ENCODE data around the gene TP53AIP1. TPM values are rescaled to one million over a fixed set of nuclear protein-coding genes. Genes with fewer than 3 reads are reported as not detected.

Gene TP53AIP1
- total and polyA plus RNA-seq, 10 of the 15 experiments (the other 5 are each of a cell fraction or from before 2014, with no cell fraction given) = 0.01 TPM; not detected in 9

DNA sequence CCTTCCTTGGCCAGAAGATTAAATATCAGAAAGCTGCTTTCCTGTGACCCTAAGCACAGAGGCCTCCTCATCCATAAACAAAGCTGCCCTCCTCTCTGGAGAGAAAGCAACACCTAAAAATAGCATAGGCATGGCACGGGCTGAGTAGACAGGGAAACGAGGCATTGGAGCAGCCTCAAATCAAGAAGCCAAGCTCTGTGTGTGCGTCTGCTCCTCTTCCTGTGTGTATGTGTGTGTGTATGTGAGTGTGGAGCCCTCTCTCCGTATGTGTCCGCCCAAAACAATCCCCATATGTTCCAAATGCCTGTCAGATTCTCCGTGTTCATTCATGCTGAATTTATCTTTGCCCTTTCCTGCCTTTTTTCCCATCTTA, 27.5 kb downstream of the TP53AIP1 start:
- H3K27ac ChIP-seq (ENCODE audit: control insufficient read depth, insufficient read depth) = no peak overlapping the region
- no peak for DNase-seq (ENCODE audit: low read depth, low spot score)
- no peak for FAIRE-seq
- no peak for ATAC-seq
- H3K4me1 ChIP-seq (ENCODE audit: control insufficient read depth, insufficient read depth, low read length) = no peaks in the 10 kb centered on the region
- in situ Hi-C loops (cut with MboI) (no loop called here), intact Hi-C loops (cut with micrococcal nuclease; ENCODE audit: unreplicated experiment) (no loop called here)
- H2AFZ ChIP-seq (ENCODE audit: control insufficient read depth, low read depth, low read length) = no peak overlapping the region
- H3K4me2 ChIP-seq (ENCODE audit: control insufficient read depth, insufficient read depth) = no peak overlapping the region
- peaks cover 0 to 3% of the 10 kb centered on the region in 2 experiments; a peak in 3 of 4 replicates for H3K27me3 ChIP-seq (replicated peaks in 1 of 2; ENCODE audit: control insufficient read depth in 2 of 2, insufficient read depth in 2 of 2, low read length in 1 of 2)
- POLR2A ChIA-PET = interaction anchor here (0.5 kb wide), 1 partner anchor 627 kb away, joined by 3 read pairs; no protein-coding TSS in a partner anchor
- RAD21 ChIA-PET (ENCODE audit: unreplicated experiment) = no interaction called here
- 25% methylated on average over 6 of the region's 6 CpGs for WGBS (ENCODE audit: insufficient coverage, insufficient replicate concordance, low lambda C conversion rate, missing lambda C conversion rate)
- H3K79me2 ChIP-seq (ENCODE audit: control insufficient read depth, insufficient read depth, low read length) = no peaks in the 10 kb centered on the region
- no peaks in the 10 kb centered on the region for H3K9me3 ChIP-seq (replicated peaks; ENCODE audit: control insufficient read depth, insufficient read depth, low read length)
- no TSS peak for BruUV-seq (replicated peaks)
- no peak overlapping the region for H3K4me3 ChIP-seq
- H3K36me3 ChIP-seq (ENCODE audit: control insufficient read depth in 2 of 2, insufficient read depth in 2 of 2, low read length in 1 of 2) = no peaks in the 10 kb centered on the region
- no peaks in the 10 kb centered on the region for H4K20me1 ChIP-seq (ENCODE audit: control insufficient read depth, insufficient read depth)
- SMC1A ChIA-PET (ENCODE audit: uncharacterized antibody, unreplicated experiment) = no interaction called here
- CTCF ChIA-PET = interaction anchor here (0.8 kb wide), 1 partner anchor 9 kb away, joined by 3 read pairs; no protein-coding TSS in a partner anchor
- TF ChIP-seq NFYA (IDR thresholded peaks at IDR 0.05; ENCODE audit: borderline replicate concordance, low read depth, low read length) (no peak), BHLHE40 (IDR thresholded peaks at IDR 0.05; ENCODE audit: borderline replicate concordance in 1 of 2, low read depth in 2 of 2, low read length in 1 of 2) (no peak), RELA (IDR thresholded peaks at IDR 0.05; ENCODE audit: borderline replicate concordance, partially characterized antibody) (no peak), POLR2AphosphoS5 (IDR thresholded peaks at IDR 0.05; ENCODE audit: low read length) (no peak), RB1 (IDR thresholded peaks at IDR 0.05; ENCODE audit: borderline replicate concordance) (no peak), BCL11A (IDR thresholded peaks at IDR 0.05; ENCODE audit: low read depth, low read length) (no peak), SMAD1 (IDR thresholded peaks at IDR 0.05; ENCODE audit: low read depth, partially characterized antibody) (no peak), TCF3 (IDR thresholded peaks at IDR 0.05; ENCODE audit: borderline replicate concordance, insufficient read depth, low read depth, low read length) (no peak)
- TF ChIP-seq, protein P1, sequence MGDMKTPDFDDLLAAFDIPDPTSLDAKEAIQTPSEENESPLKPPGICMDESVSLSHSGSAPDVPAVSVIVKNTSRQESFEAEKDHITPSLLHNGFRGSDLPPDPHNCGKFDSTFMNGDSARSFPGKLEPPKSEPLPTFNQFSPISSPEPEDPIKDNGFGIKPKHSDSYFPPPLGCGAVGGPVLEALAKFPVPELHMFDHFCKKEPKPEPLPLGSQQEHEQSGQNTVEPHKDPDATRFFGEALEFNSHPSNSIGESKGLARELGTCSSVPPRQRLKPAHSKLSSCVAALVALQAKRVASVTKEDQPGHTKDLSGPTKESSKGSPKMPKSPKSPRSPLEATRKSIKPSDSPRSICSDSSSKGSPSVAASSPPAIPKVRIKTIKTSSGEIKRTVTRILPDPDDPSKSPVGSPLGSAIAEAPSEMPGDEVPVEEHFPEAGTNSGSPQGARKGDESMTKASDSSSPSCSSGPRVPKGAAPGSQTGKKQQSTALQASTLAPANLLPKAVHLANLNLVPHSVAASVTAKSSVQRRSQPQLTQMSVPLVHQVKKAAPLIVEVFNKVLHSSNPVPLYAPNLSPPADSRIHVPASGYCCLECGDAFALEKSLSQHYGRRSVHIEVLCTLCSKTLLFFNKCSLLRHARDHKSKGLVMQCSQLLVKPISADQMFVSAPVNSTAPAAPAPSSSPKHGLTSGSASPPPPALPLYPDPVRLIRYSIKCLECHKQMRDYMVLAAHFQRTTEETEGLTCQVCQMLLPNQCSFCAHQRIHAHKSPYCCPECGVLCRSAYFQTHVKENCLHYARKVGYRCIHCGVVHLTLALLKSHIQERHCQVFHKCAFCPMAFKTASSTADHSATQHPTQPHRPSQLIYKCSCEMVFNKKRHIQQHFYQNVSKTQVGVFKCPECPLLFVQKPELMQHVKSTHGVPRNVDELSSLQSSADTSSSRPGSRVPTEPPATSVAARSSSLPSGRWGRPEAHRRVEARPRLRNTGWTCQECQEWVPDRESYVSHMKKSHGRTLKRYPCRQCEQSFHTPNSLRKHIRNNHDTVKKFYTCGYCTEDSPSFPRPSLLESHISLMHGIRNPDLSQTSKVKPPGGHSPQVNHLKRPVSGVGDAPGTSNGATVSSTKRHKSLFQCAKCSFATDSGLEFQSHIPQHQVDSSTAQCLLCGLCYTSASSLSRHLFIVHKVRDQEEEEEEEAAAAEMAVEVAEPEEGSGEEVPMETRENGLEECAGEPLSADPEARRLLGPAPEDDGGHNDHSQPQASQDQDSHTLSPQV (IDR thresholded peaks at IDR 0.05) = no peak
- no peak overlapping the region for H3K9ac ChIP-seq (ENCODE audit: control insufficient read depth, insufficient read depth, low read length)

Measured in GM12878 (cell line).